Endothelial cell of umbilical vein (primary cell): ENCODE data around the gene GPR137. TPM values are rescaled to one million over a fixed set of nuclear protein-coding genes. Genes with fewer than 3 reads are reported as not detected.

ENCODE experiments used
- BruUV-seq: library from RNA; stranded (reverse); fragments of 400-500 nt; replicated peaks from 2 replicates; lab custom pipeline; 2021; lab: Mats Ljungman, UMichigan
- CTCF ChIA-PET: fragments of 300-600, 350-600 bp; sonication (Branson Sonifier 250); formaldehyde crosslinking; loops from one replicate; lab custom pipeline; 2021; ENCODE audit warnings: antibody characterized with exemption, inconsistent platforms; lab: Charles Lee
- POLR2A ChIA-PET: fragments of 300-600, 350-600 bp; sonication (Branson Sonifier 250); formaldehyde crosslinking; loops from one replicate; lab custom pipeline; 2021; ENCODE audit warnings: antibody characterized with exemption, inconsistent platforms; lab: Charles Lee
- DNase-seq: peaks from one replicate; pipeline ENCODE4 v3.0.0-alpha.2; 2011; ENCODE audit warnings: low read depth, low spot score
- FAIRE-seq: peaks from 2 replicates; lab custom pipeline; 2011; peaks lifted over from hg19 to GRCh38; lab: Jason Lieb, UNC
- H2AFZ ChIP-seq: 2 replicates; pipeline ENCODE4 v1.6.0; 2012; ENCODE audit warnings: low read depth, low read length, control low read depth, inconsistent platforms
- H3K27ac ChIP-seq: 2 replicates; pipeline ENCODE4 v1.5.1; 2011; ENCODE audit warnings: low read depth, mild to moderate bottlenecking, control low read depth, low read length, moderate library complexity; ENCODE audit not compliant: insufficient read depth
- H3K27me3 ChIP-seq, 2 experiments: 2 replicates each; pipeline versions ENCODE4 v1.6.0 to v1.6.1; 2011; ENCODE audit warnings: low read length in 2 of 2, mixed read lengths in 1 of 2; ENCODE audit not compliant: control insufficient read depth in 2 of 2, insufficient read depth in 2 of 2
- H3K36me3 ChIP-seq, 2 experiments: 2 replicates in 1 of 2; 3 replicates in 1 of 2; pipeline ENCODE4 v1.5.1; 2011; ENCODE audit warnings: low read length in 2 of 2, mild to moderate bottlenecking in 1 of 2, moderate library complexity in 1 of 2; ENCODE audit not compliant: control insufficient read depth in 2 of 2, insufficient read depth in 2 of 2; ENCODE audit errors: extremely low read depth in 1 of 2
- H3K4me1 ChIP-seq: 3 replicates; pipeline ENCODE4 v1.5.1; 2011; ENCODE audit warnings: mild to moderate bottlenecking, low read length; ENCODE audit not compliant: control insufficient read depth, insufficient read depth; ENCODE audit errors: extremely low read depth
- H3K4me2 ChIP-seq: 2 replicates; pipeline ENCODE4 v1.6.1; 2011; ENCODE audit warnings: low read length, control low read depth, mixed read lengths; ENCODE audit not compliant: insufficient read depth
- H3K4me3 ChIP-seq, 3 experiments: fragments of 200-600 bp in 1 of 3; sonication (generic), shearing (Covaris generic) in 1 of 3; replicated peaks in 1 of 3; 2 replicates each; pipeline ENCODE4 v1.5.1; 2011 to 2016; ENCODE audit warnings: control low read depth in 3 of 3, low read length in 3 of 3, mild to moderate bottlenecking in 2 of 3, inconsistent platforms in 1 of 3, low read depth in 1 of 3, moderate library complexity in 1 of 3; ENCODE audit not compliant: insufficient read depth in 1 of 3
- H3K79me2 ChIP-seq: 2 replicates; pipeline ENCODE4 v1.6.0; 2012; ENCODE audit warnings: low read length, inconsistent platforms; ENCODE audit not compliant: control insufficient read depth, insufficient read depth
- H3K9ac ChIP-seq: replicated peaks from 2 replicates; pipeline ENCODE3; 2011; ENCODE audit warnings: low read length, control low read depth; ENCODE audit not compliant: insufficient read depth; ENCODE audit errors: extremely low read depth
- H3K9me1 ChIP-seq: replicated peaks from 3 replicates; pipeline ENCODE4 v1.6.0; 2011; ENCODE audit warnings: mild to moderate bottlenecking, low read length; ENCODE audit not compliant: control insufficient read depth, insufficient read depth; ENCODE audit errors: extremely low read depth
- H3K9me3 ChIP-seq: replicated peaks from 2 replicates; pipeline ENCODE4 v1.5.1; 2012; ENCODE audit warnings: low read length, inconsistent platforms; ENCODE audit not compliant: control insufficient read depth, insufficient read depth
- H4K20me1 ChIP-seq: replicated peaks from 2 replicates; pipeline ENCODE3; 2011; ENCODE audit warnings: mild to moderate bottlenecking, low read length; ENCODE audit not compliant: control insufficient read depth, insufficient read depth; ENCODE audit errors: extremely low read depth
- EZH2 ChIP-seq: IDR thresholded peaks from 2 replicates; pipeline ENCODE4 v1.6.1; 2012; ENCODE audit warnings: borderline replicate concordance, low read depth, mild to moderate bottlenecking, moderate library complexity, low read length, inconsistent platforms; ENCODE audit not compliant: severe bottlenecking
- FOS ChIP-seq: IDR thresholded peaks from 2 replicates; pipeline ENCODE4 v1.6.1; 2011; ENCODE audit warnings: mild to moderate bottlenecking, low read length, moderate library complexity, borderline replicate concordance; ENCODE audit not compliant: insufficient read depth
- GATA2 ChIP-seq: IDR thresholded peaks from 2 replicates; pipeline ENCODE4 v1.7.0; 2011; ENCODE audit warnings: low read depth, mild to moderate bottlenecking, moderate library complexity, mixed read lengths, low read length; ENCODE audit not compliant: insufficient read length, insufficient read depth
- JUN ChIP-seq: IDR thresholded peaks from 2 replicates; pipeline ENCODE4 v1.6.1; 2011; ENCODE audit warnings: borderline replicate concordance, low read depth; ENCODE audit not compliant: insufficient read length, insufficient read depth
- MYC ChIP-seq: IDR thresholded peaks from one replicate; pipeline ENCODE4 v1.6.1; 2011; ENCODE audit warnings: mild to moderate bottlenecking, low read depth, low read length
- POLR2A ChIP-seq: IDR thresholded peaks from 2 replicates; pipeline ENCODE4 v1.6.1; 2012; ENCODE audit warnings: low read depth, mild to moderate bottlenecking, control low read depth, low read length
- POLR2AphosphoS5 ChIP-seq: IDR thresholded peaks from 2 replicates; pipeline ENCODE4 v1.6.1; 2012; ENCODE audit warnings: low read depth, mild to moderate bottlenecking, control low read depth, low read length, moderate library complexity; ENCODE audit not compliant: insufficient read depth
- dilution Hi-C: fragments of 300-500 bp; cut with MboI; formaldehyde crosslinking; loops from one replicate; pipeline ENCODE4 v1.15.0; 2019; ENCODE audit warnings: low sequenced_read_pairs; ENCODE audit not compliant: extremely low pct_ligation_motif_present
- intact Hi-C: fragments of 100-400 bp; cut with micrococcal nuclease; formaldehyde crosslinking; loops from one replicate; pipeline ENCODE4 v1.10.0; 2022
- polyA plus RNA-seq, 4 experiments: library from polyadenylated mRNA; depleted of rRNA in 3 of 4; stranded (reverse) in 3 of 4; unstranded in 1 of 4; fragments of >200 nt; gene quantifications; 2 replicates each; pipeline versions ENCODE4 v1.2.1 to v1.2.3, GENCODE V29; 2011 to 2012; ENCODE audit warnings: missing spikeins in 1 of 4
- total RNA-seq: library from RNA; stranded (reverse); gene quantifications from 2 replicates; pipeline ENCODE4 v1.2.3, GENCODE V29; 2021
- TF ChIP-seq, protein P1 (sequence below), 2 donors: IDR thresholded peaks; 1 replicate in 1 of 2; 2 replicates in 1 of 2; pipeline ENCODE4 v1.5.1; 2011; ENCODE audit warnings: low read length in 2 of 2, mild to moderate bottlenecking in 2 of 2, moderate library complexity in 2 of 2, control low read depth in 1 of 2, inconsistent platforms in 1 of 2, low read depth in 1 of 2; ENCODE audit not compliant: insufficient read depth in 1 of 2; ENCODE audit errors: extremely low read depth in 1 of 2
- TF ChIP-seq, protein P2 (sequence below): IDR thresholded peaks from 2 replicates; pipeline ENCODE4 v1.6.1; 2011; ENCODE audit not compliant: insufficient read depth, insufficient read length

GPR137 gene
- total and polyA plus RNA-seq, 2 donors (not counting 3 experiments of a cell fraction or from before 2014, with no cell fraction given) = 40.9 to 42.5 TPM

DNA sequence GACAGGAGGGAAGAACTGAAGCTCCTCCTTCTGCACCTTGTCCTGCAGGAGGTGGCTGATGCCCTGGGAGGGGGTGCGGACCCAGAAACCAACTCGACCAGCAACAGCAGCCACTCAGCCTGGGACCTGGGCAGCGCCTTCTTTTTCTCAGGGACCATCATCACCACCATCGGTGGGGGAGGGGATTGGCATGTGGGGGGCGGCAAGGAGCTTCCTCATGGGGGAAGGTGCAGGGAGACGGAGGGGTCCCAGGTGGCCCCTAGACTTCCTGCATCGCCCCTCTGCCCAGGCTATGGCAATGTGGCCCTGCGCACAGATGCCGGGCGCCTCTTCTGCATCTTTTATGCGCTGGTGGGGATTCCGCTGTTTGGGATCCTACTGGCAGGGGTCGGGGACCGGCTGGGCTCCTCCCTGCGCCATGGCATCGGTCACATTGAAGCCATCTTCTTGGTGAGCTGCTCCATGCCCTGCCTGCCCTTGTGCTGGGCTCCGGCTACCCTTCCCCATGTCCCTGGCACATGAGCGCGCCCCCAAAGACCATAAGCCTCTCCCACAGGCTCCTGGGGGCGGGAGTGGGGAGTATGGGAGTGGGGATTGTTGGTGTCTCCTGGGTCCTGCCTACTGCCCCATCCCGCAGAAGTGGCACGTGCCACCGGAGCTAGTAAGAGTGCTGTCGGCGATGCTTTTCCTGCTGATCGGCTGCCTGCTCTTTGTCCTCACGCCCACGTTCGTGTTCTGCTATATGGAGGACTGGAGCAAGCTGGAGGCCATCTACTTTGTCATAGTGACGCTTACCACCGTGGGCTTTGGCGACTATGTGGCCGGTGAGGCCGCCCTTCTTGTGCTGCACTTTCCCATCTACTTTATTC, 11.4 kb downstream of the GPR137 start:
- Histone ChIP-seq H3K27ac (no peak overlapping the region), H3K4me2 (no peak overlapping the region), H3K9me3 (no peaks in the 10 kb centered on the region), H3K4me1 (peaks cover 17% of the 10 kb centered on the region), H3K79me2 (no peaks in the 10 kb centered on the region), H4K20me1 (no peaks in the 10 kb centered on the region), H3K27me3 (peaks cover 54 to 78% of the 10 kb centered on the region in 2 experiments), H3K9ac (no peak overlapping the region), H3K4me3 (no peak overlapping the region), H3K9me1 (no peaks in the 10 kb centered on the region), H2AFZ (no peak overlapping the region), H3K36me3 (no peaks in the 10 kb centered on the region)
- dilution Hi-C loops (no loop called here), intact Hi-C loops (no loop called here)
- ChIA-PET POLR2A (interaction anchor here (0.6 kb wide), 1 partner anchor 267 kb away, joined by 3 read pairs; no protein-coding TSS in a partner anchor), CTCF (interaction anchor here (1.7 kb wide), 1 partner anchor 93 kb away, joined by 6 read pairs; no protein-coding TSS in a partner anchor)
- no TSS peak for BruUV-seq
- DNase-seq (no peak), FAIRE-seq (no peak)
- TF ChIP-seq MYC (no peak), JUN (no peak), POLR2A (no peak), FOS (no peak), POLR2AphosphoS5 (no peak), EZH2 (no peak), GATA2 (no peak)
- TF ChIP-seq, protein P1, sequence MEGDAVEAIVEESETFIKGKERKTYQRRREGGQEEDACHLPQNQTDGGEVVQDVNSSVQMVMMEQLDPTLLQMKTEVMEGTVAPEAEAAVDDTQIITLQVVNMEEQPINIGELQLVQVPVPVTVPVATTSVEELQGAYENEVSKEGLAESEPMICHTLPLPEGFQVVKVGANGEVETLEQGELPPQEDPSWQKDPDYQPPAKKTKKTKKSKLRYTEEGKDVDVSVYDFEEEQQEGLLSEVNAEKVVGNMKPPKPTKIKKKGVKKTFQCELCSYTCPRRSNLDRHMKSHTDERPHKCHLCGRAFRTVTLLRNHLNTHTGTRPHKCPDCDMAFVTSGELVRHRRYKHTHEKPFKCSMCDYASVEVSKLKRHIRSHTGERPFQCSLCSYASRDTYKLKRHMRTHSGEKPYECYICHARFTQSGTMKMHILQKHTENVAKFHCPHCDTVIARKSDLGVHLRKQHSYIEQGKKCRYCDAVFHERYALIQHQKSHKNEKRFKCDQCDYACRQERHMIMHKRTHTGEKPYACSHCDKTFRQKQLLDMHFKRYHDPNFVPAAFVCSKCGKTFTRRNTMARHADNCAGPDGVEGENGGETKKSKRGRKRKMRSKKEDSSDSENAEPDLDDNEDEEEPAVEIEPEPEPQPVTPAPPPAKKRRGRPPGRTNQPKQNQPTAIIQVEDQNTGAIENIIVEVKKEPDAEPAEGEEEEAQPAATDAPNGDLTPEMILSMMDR (IDR thresholded peaks at IDR 0.05; ENCODE audit: extremely low read depth in 1 of 2, insufficient read depth in 1 of 2, low read depth in 1 of 2, low read length in 2 of 2) = no peak
- TF ChIP-seq, protein P2, sequence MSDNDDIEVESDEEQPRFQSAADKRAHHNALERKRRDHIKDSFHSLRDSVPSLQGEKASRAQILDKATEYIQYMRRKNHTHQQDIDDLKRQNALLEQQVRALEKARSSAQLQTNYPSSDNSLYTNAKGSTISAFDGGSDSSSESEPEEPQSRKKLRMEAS = no peak
